Tibial artery (tissue), 4 donors: ENCODE measurements around the gene LAMA5.
A peak's percentile ranks its signal among the peaks of the same experiment; 100 is the strongest.

ENCODE experiments used
- DNase-seq, 2 donors: peaks; one replicate each; pipeline ENCODE4 v3.0.0-alpha.2; 2019
- H3K27ac ChIP-seq, 2 donors: fragments of 200-600 bp; sonication (generic) in 1 of 2; 1 replicate in 1 of 2; 2 replicates in 1 of 2; pipeline ENCODE4 v1.5.1; 2018 to 2019; ENCODE audit warnings: mild to moderate bottlenecking in 1 of 2
- H3K27me3 ChIP-seq, 2 donors: fragments of 200-600 bp; sonication (generic) in 1 of 2; one replicate each; pipeline versions ENCODE4 v1.5.1 to v1.6.0; 2016 to 2019
- H3K36me3 ChIP-seq, 3 donors: fragments of 200-600 bp; sonication (generic) in 2 of 3; one replicate each; pipeline ENCODE4 v1.5.1; 2016 to 2019; ENCODE audit warnings: mild to moderate bottlenecking in 2 of 3
- H3K4me1 ChIP-seq, 4 donors: fragments of 200-600 bp; sonication (generic) in 2 of 4; 1 replicate in 3 of 4; 2 replicates in 1 of 4; pipeline ENCODE4 v1.5.1; 2016 to 2019
- H3K4me3 ChIP-seq, 2 donors: fragments of 200-600 bp; sonication (generic) in 1 of 2; 1 replicate in 1 of 2; 2 replicates in 1 of 2; pipeline ENCODE4 v1.5.1; 2018 to 2019; ENCODE audit warnings: mild to moderate bottlenecking in 2 of 2
- H3K9me3 ChIP-seq, 3 donors: fragments of 200-600 bp; sonication (generic) in 1 of 3; one replicate each; pipeline ENCODE4 v1.5.1; 2016 to 2019
- intact Hi-C: fragments of 100-400 bp; cut with DNase I; formaldehyde crosslinking; loops from one replicate; pipeline ENCODE4 v1.15.0; 2023; ENCODE audit warnings: low total_unique reads
- TF ChIP-seq, protein P1 (sequence below), 2 experiments: fragments of 200-600 bp in 1 of 2; fragments of 450-650 bp in 1 of 2; IDR thresholded peaks; one replicate each; pipeline ENCODE4 v1.5.1; 2017 to 2019; ENCODE audit warnings: antibody characterized with exemption in 2 of 2, mild to moderate bottlenecking in 1 of 2, moderate library complexity in 1 of 2

The LAMA5 gene

DNA sequence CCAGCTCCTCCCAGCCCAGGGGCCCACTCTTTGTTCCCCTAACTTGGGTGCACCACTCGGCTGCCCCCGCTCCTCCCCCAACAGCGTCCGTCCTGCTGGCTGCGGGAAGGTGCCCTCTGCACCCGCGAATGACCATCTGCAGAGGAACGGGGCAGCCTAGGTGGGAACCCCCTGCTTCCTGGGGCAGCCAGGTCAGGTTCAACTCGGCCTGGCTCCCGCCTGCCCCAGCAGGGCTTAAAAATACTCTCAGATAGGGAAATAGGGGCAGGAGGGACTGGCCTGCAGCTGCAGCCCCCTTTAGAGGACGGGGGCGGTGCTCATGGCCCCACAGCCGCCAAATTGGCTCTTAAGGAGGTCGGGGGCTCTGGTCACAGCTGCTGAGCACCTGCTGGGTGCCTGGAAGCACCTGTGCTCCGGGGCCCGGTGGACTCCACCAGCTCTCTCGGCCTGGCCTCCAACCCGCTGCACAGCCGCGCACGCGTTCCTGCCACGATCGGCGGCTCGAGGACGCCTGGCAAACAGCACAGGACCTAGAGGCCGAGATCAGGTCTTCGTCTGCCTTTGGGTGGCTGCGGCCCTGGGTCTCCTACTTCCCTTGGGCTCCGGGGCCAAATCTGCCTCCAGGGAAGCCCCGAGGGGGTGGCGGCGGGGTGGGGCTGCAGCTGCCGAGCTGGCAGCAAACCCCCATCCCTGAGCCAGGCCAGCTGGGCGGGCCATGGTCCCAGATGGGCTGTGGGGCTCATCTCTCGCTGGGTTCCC, 700 bp upstream of the LAMA5 start:
- Histone ChIP-seq H3K27ac (peak overlapping the region; percentile 96 to 98), H3K4me3 (peak overlapping the region; percentile 77 to 93), H3K4me1 (peaks cover 22 to 95% (median 84%) of the 10 kb centered on the region in 4 donors), H3K9me3 (no peaks in the 10 kb centered on the region), H3K27me3 (no peaks in the 10 kb centered on the region), H3K36me3 (no peaks in the 10 kb centered on the region)
- peak in 1 of 2 donors; percentile 87 for DNase-seq
- intact Hi-C loops: no loop called here
- TF ChIP-seq, protein P1, sequence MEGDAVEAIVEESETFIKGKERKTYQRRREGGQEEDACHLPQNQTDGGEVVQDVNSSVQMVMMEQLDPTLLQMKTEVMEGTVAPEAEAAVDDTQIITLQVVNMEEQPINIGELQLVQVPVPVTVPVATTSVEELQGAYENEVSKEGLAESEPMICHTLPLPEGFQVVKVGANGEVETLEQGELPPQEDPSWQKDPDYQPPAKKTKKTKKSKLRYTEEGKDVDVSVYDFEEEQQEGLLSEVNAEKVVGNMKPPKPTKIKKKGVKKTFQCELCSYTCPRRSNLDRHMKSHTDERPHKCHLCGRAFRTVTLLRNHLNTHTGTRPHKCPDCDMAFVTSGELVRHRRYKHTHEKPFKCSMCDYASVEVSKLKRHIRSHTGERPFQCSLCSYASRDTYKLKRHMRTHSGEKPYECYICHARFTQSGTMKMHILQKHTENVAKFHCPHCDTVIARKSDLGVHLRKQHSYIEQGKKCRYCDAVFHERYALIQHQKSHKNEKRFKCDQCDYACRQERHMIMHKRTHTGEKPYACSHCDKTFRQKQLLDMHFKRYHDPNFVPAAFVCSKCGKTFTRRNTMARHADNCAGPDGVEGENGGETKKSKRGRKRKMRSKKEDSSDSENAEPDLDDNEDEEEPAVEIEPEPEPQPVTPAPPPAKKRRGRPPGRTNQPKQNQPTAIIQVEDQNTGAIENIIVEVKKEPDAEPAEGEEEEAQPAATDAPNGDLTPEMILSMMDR (IDR thresholded peaks at IDR 0.05): no peak

DNA sequence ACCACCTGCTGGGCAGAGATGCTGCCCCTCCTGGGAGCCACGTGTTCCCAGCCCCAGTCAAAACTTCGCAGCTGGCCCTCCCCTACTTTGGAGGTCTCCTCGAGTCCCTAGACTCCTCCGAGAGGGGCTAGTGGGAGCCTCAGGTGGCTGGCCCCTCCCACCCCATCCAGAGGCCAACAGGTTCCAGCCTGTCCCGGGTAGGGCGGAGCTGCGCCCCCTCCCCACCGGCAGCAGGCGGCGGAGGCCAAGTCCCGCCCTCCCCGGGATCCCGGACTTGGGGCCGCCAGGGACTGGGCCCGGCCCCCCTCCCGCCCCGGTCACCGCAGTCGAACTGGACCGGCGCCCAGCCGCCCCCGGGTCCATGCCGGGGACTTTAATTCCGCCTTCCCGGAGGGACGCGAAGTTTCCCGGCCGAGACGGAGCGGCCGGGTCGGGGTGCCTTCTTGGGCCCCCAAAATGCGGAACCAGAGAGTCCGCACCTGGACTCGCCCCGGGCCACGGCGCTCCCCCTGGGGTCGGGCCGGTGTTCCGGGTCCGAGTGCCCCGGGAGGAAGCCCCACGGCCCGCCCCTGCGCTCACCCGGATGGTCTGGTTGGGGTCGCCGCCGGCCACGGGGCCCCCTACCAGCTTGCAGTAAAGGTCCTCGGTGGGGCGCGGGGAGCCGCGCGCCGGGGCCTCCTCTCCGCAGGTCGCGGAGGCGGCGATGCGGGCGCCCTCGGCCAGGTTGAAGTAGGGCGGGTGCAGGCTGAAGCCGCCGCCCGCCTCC, 559 bp downstream of the LAMA5 start:
- Histone ChIP-seq H3K4me3 (peak overlapping the region; percentile 77 to 93), H3K27me3 (no peaks in the 10 kb centered on the region), H3K36me3 (peaks cover 0 to 7% (median 0%) of the 10 kb centered on the region in 3 donors), H3K4me1 (peaks cover 22 to 95% (median 84%) of the 10 kb centered on the region in 4 donors), H3K9me3 (no peaks in the 10 kb centered on the region), H3K27ac (peak overlapping the region; percentile 96 to 98)
- intact Hi-C loops: no loop called here
- DNase-seq: peak in 1 of 2 donors; percentile 85
- TF ChIP-seq, protein P1 (IDR thresholded peaks at IDR 0.05): no peak

DNA sequence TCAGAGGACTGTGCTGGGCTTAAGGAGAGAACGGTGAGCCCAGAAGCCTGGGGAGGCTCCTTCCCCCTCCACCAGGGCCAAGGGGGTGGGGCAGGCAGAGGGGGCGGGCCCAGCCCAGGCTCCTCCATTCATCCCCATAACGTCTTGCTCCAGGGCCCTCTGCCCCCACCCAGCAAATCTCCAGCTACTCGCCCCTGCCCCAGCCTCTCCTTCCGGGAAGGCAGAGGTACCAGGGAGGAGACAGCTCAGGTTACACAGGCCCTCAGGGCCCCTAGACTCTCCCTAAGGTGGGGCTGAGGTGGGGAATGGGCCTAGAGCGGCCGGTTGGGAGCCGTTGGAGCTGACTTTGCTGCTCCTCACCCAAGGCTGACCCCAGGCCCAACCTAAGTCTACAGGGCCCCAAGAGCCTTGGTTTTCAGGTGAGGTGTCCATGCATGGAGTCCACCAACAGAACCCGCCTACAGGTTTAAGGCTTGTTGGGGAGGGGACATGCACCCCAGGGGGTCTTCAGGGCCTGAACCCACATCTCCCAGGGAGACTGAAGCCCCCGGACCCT, 1.2 kb downstream of the LAMA5 start:
- Histone ChIP-seq H3K4me1 (peaks cover 22 to 95% (median 84%) of the 10 kb centered on the region in 4 donors), H3K4me3 (peak overlapping the region; percentile 77 to 93), H3K27me3 (no peaks in the 10 kb centered on the region), H3K36me3 (peaks cover 0 to 14% (median 0%) of the 10 kb centered on the region in 3 donors), H3K27ac (peak overlapping the region; percentile 96 to 98), H3K9me3 (no peaks in the 10 kb centered on the region)
- intact Hi-C loops: no loop called here
- DNase-seq: peak in 1 of 2 donors; percentile 93
- TF ChIP-seq, protein P1 (IDR thresholded peaks at IDR 0.05): no peak

DNA sequence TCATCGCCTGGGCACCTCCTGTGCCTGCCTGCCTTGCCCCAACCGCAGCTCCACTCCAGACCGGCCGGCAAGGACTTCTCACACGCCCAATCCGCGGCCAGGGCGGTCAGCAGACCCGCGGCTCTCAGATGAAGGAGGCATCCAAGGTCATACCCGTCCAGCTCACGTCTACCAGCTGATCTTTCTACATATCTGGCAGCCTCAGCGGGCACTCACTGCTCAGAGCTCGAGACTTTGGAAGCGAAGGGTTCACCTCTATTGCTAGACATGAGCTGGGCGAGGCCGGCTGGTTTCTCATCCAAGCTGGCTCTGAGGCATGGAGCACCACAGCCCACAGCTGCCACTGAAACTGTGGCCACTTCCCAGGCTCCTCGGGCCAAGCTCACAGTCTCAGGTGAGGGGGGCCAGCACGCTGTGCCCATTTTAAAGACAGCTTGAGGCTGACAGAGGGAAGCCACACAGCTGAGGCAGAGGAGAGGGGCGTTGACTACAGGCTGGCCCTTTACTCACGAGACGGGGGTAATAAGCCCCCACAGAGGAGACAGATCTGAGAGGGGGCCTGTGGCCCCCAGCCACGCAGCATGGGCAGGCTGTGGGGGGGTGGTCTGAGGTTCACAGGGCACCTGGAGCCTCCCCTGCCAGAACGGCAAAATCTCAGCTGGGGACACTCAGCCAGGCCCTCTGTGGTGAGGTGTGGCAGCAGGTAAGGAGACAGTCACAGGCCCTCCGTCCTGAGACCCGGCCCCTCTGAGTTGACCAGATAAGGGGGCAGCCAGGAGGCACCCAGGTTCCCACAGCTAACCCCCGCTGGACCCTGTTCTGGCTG, 2.0 kb downstream of the LAMA5 start:
- TF ChIP-seq, protein P1 (IDR thresholded peaks at IDR 0.05): no peak
- peak overlapping the region; percentile 96 to 98 for H3K27ac ChIP-seq
- H3K9me3 ChIP-seq: no peaks in the 10 kb centered on the region
- H3K27me3 ChIP-seq: no peaks in the 10 kb centered on the region
- intact Hi-C loops: no loop called here
- peak; percentile 76 to 94 for DNase-seq
- H3K36me3 ChIP-seq: peaks cover 0 to 14% (median 0%) of the 10 kb centered on the region in 3 donors
- H3K4me1 ChIP-seq: peaks cover 20 to 92% (median 82%) of the 10 kb centered on the region in 4 donors
- H3K4me3 ChIP-seq: peak overlapping the region; percentile 77 to 93
